Esophagus muscularis mucosa (tissue), 4 donors: ENCODE data around the gene IQGAP2. TPM values are rescaled to one million over a fixed set of nuclear protein-coding genes. Genes with fewer than 3 reads are reported as not detected.

ENCODE experiments used
- DNase-seq: peaks from one replicate; pipeline ENCODE4 v3.0.0-alpha.2; 2017; ENCODE audit errors: extremely low spot score
- H3K27ac ChIP-seq, 4 donors: fragments of 200-600 bp; sonication (generic); replicated peaks in 1 of 4; 1 replicate in 3 of 4; 2 replicates in 1 of 4; pipeline ENCODE4 v1.5.1; 2016 to 2019; ENCODE audit warnings: mild to moderate bottlenecking in 1 of 4
- H3K27me3 ChIP-seq, 4 donors: fragments of 200-600 bp; sonication (generic); one replicate each; pipeline versions ENCODE4 v1.5.1 to v1.6.0; 2016 to 2019
- H3K36me3 ChIP-seq, 4 donors: fragments of 200-600 bp; sonication (generic); one replicate each; pipeline ENCODE4 v1.5.1; 2016 to 2019
- H3K4me1 ChIP-seq, 4 donors: fragments of 200-600 bp; sonication (generic); one replicate each; pipeline ENCODE4 v1.5.1; 2016 to 2019
- H3K4me3 ChIP-seq, 4 donors: fragments of 200-600 bp; sonication (generic); 1 replicate in 2 of 4; 2 replicates in 2 of 4; pipeline ENCODE4 v1.5.1; 2016 to 2019; ENCODE audit warnings: mild to moderate bottlenecking in 4 of 4, moderate library complexity in 1 of 4
- H3K9me3 ChIP-seq, 4 donors: fragments of 200-600 bp; sonication (generic); 1 replicate in 3 of 4; 2 replicates in 1 of 4; pipeline ENCODE4 v1.5.1; 2016 to 2019
- EP300 ChIP-seq: sonication (generic); formaldehyde crosslinking; IDR thresholded peaks from one replicate; pipeline ENCODE4 v1.6.1; 2017; ENCODE audit warnings: antibody characterized with exemption
- POLR2A ChIP-seq: fragments of 450-650 bp; IDR thresholded peaks from one replicate; pipeline ENCODE4 v1.6.1; 2017; ENCODE audit warnings: antibody characterized with exemption, moderate library complexity, mild to moderate bottlenecking, low read depth
- POLR2AphosphoS5 ChIP-seq, 2 donors: sonication (generic); formaldehyde crosslinking; IDR thresholded peaks; one replicate each; pipeline ENCODE4 v1.6.1; 2017; ENCODE audit warnings: antibody characterized with exemption in 2 of 2
- WGBS: methylation state at CpG from one replicate; pipeline ENCODE4 v1.1.5; 2018; 5-methylcytosine and 5-hydroxymethylcytosine counted together
- intact Hi-C: fragments of 100-400 bp; cut with DNase I; formaldehyde crosslinking; loops from one replicate; pipeline ENCODE4 v1.15.1; 2023
- total RNA-seq, 4 donors: library from RNA; depleted of rRNA; stranded (reverse); fragments of >200 nt; gene quantifications; one replicate each; pipeline versions ENCODE4 v1.1.0 to v1.2.1, GENCODE V29; 2016
- TF ChIP-seq, protein P1 (sequence below), 3 experiments: fragments of 200-600 bp in 2 of 3; fragments of 450-650 bp in 1 of 3; sonication (generic) in 2 of 3; IDR thresholded peaks; one replicate each; pipeline ENCODE4 v1.5.1; 2017 to 2019; ENCODE audit warnings: antibody characterized with exemption in 3 of 3, mild to moderate bottlenecking in 2 of 3, moderate library complexity in 1 of 3

Gene IQGAP2
- total RNA-seq, 4 donors from 2014 or later: 14.9 to 30.7 (median 20.8) TPM

DNA sequence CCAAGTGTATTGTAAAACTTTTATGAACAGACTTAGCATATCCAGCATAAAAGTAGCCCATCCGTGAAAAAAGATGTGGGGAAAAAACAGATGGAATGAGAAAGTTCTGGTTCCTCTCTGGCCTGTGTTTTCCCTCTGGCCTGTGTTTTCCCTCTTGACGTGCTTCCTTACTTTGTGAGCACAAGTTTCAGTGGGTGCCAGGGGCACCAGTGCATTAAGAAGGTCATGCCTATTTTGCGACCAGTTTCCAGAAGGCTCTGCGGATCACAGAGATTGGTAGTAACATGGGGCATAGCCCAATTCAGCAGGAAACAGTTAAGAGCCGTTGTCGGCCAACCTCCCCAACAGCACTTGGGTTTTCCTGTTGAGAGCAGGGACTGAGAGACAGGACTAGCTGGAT is 43.7 kb downstream of the IQGAP2 start:
- Histone ChIP-seq H3K27me3 (no peaks in the 10 kb centered on the region), H3K27ac (no peak overlapping the region), H3K4me1 (peaks cover 0 to 19% (median 6%) of the 10 kb centered on the region in 4 donors), H3K36me3 (no peaks in the 10 kb centered on the region), H3K9me3 (no peaks in the 10 kb centered on the region), H3K4me3 (no peak overlapping the region)
- 84% methylated on average over 6 of the region's 6 CpGs for WGBS
- intact Hi-C loops: no loop called here
- TF ChIP-seq POLR2A: no peak
- TF ChIP-seq EP300: no peak
- no peak for TF ChIP-seq POLR2AphosphoS5 (IDR thresholded peaks at IDR 0.05)
- TF ChIP-seq, protein P1, sequence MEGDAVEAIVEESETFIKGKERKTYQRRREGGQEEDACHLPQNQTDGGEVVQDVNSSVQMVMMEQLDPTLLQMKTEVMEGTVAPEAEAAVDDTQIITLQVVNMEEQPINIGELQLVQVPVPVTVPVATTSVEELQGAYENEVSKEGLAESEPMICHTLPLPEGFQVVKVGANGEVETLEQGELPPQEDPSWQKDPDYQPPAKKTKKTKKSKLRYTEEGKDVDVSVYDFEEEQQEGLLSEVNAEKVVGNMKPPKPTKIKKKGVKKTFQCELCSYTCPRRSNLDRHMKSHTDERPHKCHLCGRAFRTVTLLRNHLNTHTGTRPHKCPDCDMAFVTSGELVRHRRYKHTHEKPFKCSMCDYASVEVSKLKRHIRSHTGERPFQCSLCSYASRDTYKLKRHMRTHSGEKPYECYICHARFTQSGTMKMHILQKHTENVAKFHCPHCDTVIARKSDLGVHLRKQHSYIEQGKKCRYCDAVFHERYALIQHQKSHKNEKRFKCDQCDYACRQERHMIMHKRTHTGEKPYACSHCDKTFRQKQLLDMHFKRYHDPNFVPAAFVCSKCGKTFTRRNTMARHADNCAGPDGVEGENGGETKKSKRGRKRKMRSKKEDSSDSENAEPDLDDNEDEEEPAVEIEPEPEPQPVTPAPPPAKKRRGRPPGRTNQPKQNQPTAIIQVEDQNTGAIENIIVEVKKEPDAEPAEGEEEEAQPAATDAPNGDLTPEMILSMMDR (IDR thresholded peaks at IDR 0.05): no peak
- no peak for DNase-seq

DNA sequence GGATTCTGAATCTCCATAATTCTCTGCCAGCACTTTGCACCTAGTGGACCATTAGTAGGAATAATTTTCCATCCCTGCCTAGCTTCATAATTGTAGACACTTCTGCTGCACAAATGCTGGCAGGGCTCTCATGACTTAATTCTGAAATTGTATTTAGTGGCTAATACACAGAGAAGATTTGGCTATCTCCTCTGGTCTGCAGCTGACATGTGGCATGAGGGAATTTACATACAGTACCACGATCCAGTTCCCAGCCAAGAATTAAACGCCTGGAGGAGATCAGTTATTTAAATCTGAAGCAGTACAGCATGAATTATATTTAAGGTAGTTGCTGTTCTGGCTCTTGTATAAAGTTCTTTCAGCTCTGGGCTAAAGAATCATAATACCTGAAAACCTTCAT is 46.5 kb downstream of the IQGAP2 start:
- WGBS: 28% methylated on average over 2 of the region's 2 CpGs
- no peak for DNase-seq
- no peaks in the 10 kb centered on the region for H3K9me3 ChIP-seq
- no peak overlapping the region for H3K4me3 ChIP-seq
- no peaks in the 10 kb centered on the region for H3K27me3 ChIP-seq
- intact Hi-C loops: no loop called here
- H3K27ac ChIP-seq: no peak overlapping the region
- H3K36me3 ChIP-seq: no peaks in the 10 kb centered on the region
- H3K4me1 ChIP-seq: peaks cover 0 to 9% (median 4%) of the 10 kb centered on the region in 4 donors
- TF ChIP-seq POLR2AphosphoS5 (IDR thresholded peaks at IDR 0.05) (no peak), POLR2A (no peak), EP300 (no peak)
- TF ChIP-seq, protein P1 (IDR thresholded peaks at IDR 0.05): no peak

DNA sequence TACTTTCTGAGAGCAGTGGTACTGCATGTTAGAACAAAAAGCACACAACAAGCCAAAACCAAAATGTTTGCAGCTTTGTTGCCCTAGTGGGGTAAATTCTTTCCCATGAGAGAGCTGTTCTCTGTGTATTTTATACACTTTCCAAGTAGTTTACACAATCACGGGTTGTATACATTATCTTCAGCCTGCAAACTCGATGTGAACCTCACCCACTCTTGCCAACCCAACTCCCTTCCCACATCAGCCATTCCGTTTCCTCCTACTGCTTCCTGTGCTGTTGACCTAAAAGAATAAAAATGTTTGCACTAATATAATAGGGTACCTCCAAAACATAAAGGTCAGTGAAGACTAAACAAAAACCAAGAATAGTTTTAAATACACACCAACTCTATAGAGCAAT is 47.0 kb downstream of the IQGAP2 start:
- Histone ChIP-seq H3K9me3 (no peaks in the 10 kb centered on the region), H3K27me3 (no peaks in the 10 kb centered on the region), H3K27ac (no peak overlapping the region), H3K4me3 (no peak overlapping the region), H3K4me1 (peaks cover 0 to 9% (median 4%) of the 10 kb centered on the region in 4 donors), H3K36me3 (no peaks in the 10 kb centered on the region)
- intact Hi-C loops: no loop called here
- TF ChIP-seq EP300 (no peak), POLR2AphosphoS5 (IDR thresholded peaks at IDR 0.05) (no peak), POLR2A (no peak)
- TF ChIP-seq, protein P1 (IDR thresholded peaks at IDR 0.05): no peak
- WGBS: 25% methylated on average over 3 of the region's 3 CpGs
- DNase-seq: no peak

DNA sequence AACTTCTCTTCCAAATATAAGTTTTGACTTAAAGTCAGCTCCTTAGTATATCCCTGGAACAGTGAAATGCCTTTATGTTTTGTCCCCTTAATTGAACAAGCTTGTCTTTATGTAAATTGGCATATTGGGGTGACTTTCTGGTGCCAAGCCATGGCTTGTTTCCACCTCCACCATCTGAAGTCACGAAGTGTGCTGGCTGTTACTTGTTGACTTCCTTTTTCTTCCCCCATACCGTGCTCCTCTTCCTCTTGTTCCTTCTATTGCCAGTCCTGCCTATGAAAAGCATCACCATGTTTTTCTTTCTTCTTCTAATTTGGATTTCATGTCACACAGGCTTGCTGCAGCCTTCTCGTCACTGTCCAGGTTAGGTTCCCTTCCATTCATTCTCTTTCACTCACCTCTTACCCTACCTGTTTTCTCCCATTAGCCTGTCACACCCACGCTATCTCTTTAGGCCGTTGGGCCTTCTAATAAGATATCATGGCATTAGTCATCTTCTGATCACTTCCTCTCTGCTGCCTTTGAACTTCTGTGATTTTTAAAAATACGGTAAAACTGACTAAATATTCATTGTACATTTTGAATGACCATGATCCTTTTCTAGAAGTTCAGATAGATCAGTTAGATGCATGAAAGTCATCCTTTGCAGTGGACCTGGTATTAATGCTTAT is 48.1 kb downstream of the IQGAP2 start:
- TF ChIP-seq, protein P1 (IDR thresholded peaks at IDR 0.05): no peak
- no peak for TF ChIP-seq POLR2A
- no peak for TF ChIP-seq POLR2AphosphoS5 (IDR thresholded peaks at IDR 0.05)
- no peak for TF ChIP-seq EP300
- Histone ChIP-seq H3K4me1 (peaks cover 0 to 9% (median 4%) of the 10 kb centered on the region in 4 donors), H3K36me3 (no peaks in the 10 kb centered on the region), H3K27me3 (no peaks in the 10 kb centered on the region), H3K9me3 (no peaks in the 10 kb centered on the region), H3K4me3 (no peak overlapping the region), H3K27ac (no peak overlapping the region)
- WGBS: 81% methylated on average over 6 of the region's 6 CpGs
- DNase-seq: no peak
- intact Hi-C loops: no loop called here
